Suppressor macrophage treated with lipopolysaccharide for 1 hour (primary cell): ENCODE data around the gene CKB.
"Not testable (repeated sequence)": the region's sequence is repeated elsewhere in the genome, so short reads cannot be mapped to it uniquely, and the experiment has no call there.

ENCODE experiments used
- DNase-seq, 3 donors: peaks; one replicate each; pipeline ENCODE4 v3.0.0-alpha.2; 2020 to 2022

Gene CKB

DNA sequence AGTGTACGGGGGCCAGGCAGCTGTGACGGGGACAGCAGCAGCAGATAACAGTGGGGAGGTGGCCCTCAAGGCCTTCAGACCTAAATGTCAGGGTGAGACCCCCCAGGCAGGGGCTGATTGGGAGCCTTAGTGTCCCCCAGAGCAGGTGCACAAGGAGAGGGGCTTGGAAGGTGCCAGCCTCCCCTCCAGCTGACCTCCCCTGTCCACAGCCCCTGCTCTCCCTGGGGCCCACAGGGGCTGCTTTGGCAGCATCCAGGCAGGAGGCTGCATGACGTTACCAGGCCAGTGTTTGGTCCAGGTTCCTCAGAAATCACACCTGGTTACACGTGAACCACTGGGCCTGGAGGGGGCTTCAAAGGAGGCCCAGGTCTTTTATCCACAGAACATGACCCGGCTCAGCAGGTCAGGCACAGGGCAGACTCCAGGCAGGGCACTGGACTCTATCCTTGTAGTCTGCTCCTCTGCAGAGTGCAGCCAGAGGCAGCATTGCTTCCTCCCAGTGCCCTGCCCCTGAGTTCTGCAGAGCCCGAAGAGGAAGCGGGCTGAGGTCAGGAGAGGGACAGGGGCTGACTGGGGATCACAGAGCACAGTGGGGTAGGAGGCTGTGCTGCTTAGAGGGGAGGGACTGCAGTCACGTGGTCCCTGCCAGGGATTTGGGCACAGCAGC lies 3.8 kb upstream of the CKB start:
- DNase-seq, result peak; percentile 59 to 77 (median 70)

DNA sequence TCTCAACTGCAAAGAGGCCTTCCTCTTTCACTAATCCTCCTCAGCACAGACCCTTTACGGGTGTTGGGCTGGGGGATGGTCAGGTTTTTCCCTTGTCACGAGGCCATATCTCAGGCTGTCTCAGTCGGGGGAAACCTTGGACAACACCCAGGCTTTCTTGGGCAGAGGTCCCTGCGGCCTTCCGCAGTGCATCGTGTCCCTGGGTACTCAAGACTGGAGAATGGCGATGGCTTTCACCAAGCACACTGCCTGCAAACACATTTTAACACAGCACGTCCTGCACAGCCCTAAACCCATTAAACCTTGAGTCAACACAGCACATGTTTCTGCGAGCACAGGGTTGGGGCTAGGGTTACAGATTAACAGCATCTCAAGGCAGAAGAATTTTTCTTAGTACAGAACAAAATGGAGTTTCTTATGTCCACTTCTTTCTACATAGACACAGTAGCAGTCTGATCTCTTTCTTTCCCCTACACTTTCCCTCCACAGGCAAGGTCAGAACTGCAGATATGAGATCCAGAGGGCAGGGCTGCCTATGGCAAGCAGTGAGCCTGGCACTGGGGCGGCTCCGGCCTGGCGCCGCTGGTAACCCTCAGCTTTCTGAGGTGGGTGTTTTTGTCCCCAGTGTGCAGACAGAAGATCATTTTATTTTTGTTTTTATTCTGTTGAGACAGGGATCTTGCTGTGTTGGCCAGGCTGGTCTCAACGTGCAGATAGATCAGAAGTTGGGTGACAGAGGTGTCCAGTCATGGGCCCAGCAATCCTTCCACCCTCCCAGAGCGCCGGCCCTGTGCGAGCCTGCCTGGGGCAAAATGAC lies 3.0 kb upstream of the CKB start:
- DNase-seq, result not testable (repeated sequence)

DNA sequence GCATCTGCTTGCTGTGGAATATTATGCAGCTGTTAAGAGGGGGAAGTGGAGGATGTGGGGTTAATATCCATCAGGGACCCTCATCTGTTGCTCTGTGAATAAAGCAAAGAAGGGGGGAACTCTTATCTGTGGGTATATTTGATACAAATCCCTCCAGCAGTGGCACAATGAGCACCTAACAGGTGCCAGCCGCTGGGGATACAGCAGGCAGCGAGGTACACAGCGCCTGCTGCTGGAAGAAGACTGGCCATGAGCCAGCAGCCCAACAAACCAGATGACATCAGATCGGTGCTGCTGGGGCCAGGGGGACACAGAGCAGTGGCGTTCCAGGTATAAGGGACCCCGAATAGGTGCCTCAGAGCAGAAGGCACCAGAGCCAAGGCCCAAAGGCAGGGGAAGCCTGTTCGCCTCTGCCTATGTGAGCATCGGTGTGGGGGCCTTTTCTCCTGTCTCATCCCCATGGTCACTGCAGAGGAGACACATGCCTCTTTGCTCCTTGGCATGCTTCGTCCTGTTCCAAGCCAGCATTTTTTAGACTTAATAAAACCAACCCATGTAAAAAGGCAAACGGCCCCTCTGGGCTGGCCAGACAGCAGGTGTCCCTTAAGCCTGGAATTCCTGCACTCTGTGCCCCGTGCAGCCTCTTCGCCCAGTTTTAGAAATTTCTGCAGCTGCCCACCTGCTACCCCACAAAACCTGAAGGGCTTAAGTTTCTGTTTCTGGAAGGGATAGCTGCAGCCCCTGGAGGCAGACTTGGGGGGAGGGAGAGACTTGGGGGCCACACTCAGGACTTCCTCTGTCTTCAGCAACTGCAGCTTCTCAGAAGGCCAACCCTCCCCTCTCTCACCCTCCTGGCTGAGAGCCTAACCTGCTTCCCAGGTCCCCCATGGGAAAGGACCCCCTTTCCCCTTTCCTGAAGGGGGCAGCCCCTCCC lies 1.6 kb upstream of the CKB start:
- DNase-seq, result no peak

DNA sequence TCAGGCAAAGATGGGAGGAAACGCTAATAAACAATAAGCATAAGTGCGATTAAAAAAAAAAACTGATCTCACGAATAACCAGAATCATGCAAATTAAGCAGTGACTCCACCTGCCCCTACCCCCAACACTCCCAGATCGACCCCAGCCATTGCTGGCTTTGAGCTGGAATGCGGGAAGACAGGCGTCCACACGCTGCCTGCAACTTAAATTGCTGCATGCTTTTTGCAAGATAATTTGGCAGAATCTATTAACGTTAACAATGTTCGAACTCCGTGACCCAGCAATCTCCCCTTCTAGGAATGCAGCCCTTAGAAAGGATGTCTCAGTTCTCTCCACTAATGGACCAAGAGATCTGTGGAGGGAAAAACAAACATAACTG lies 935 bp upstream of the CKB start:
- DNase-seq, result no peak

DNA sequence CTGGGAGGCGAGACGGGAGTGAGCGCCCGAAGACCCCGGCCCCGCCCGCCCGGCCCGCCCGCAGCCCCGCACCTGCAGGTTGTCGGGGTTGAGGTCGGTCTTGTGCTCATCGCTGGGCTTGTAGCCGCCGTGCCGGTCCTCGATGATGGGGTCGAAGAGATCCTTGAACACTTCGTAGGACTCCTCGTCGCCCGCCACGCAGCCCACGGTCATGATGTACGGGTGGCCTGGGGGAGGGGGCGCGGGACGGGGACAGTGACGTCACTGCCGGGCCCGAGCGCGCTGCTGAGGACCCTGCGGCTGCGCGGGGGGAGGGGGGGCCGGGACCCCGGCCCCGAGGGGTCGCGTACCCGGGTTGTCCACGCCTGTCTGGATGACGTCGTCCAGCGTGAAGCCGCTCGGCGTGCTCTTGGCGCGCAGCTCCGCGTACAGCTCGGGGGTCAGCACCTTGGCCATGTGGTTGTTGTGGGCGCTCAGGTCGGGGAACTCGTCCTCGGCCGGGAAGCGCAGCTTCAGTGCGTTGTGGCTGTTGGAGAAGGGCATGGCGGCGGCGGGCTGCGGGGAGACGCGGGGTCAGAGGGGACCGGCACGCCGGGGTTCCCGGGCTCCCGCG lies 573 bp downstream of the CKB start:
- DNase-seq, result peak in 1 of 3 donors; percentile 57

DNA sequence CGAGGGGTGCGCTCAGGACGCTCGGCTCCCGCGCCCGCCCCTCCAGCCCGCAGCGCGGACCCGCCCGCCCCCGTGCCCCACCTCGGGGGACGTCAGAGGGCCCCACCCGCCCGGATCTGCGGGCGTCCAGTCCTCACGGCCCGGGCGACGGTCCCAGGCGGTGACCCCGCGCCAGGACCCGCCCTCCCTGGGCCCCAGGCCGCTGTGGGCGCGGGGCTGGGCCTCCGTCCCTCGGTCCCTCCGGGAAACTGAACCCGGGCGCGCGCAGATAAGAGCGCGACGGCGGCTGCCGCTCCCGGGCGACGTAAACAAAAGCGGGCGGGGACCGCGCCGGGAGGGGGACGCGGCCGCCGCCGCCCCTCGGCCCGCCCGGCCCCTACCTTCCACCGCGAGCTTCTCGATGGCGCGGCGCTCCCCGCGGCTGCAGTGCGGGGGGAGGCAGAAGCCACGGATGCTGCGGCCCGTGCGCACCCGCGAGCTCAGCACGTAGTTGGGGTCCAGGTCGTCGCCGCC lies 1.1 kb downstream of the CKB start:
- DNase-seq, result no peak

DNA sequence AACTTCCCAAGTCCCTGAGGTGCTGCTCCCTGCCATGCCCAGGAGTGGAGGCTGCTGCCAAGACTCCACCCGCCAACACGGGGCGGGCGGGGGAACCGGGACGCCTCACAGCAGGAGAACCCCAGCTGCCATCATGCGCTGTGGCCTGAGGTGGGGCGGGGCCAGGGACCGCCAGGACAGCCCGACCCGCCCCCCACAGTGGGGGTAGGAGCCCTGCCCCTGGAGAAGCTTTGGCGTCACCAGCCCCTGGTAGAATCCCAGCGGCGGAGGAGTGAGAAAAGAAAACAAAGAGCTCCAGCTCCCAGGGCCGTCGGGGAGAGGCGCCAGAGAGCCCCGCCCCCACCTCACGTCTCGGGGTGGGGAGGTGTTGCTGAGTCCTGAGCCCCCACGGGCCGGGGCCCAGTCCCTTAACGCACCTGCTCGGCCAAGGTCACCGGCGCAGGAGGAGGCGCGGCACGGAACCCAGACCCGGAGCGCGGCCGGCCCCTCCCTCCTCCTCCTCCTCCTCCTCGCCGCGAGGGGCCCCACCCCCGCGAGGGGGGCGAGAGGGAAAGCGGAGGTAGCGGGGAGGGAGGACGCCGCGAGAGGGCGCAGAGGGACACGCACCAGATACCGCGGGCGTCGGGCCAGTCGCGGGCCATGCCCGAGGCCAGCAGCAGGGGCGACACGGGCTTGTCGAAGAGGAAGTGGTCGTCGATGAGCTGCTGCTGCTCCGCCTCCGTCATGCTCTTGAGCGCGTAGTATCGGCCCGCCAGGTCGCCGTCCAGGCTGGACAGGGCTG lies 1.8 kb downstream of the CKB start:
- peak; percentile 87 to 96 (median 92) for DNase-seq

DNA sequence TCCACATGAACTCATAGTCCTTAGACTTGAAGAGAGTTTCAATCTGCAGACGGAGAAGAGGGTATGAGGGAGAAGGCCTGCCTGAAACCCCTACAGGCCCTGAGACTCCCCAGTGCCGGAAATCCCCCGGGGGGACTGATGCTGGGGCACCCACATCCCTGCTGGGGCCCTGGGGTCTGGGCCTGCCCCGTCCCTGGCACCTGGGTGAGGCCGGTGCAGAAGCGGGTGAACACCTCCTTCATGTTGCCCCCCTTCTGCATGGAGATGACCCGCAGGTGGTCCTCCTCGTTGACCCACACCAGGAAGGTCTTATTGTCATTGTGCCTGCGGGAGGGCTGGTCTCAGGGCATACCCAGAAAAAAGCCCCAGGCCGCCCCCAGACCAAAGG lies 2.4 kb downstream of the CKB start:
- peak in 1 of 3 donors; percentile 39 for DNase-seq

DNA sequence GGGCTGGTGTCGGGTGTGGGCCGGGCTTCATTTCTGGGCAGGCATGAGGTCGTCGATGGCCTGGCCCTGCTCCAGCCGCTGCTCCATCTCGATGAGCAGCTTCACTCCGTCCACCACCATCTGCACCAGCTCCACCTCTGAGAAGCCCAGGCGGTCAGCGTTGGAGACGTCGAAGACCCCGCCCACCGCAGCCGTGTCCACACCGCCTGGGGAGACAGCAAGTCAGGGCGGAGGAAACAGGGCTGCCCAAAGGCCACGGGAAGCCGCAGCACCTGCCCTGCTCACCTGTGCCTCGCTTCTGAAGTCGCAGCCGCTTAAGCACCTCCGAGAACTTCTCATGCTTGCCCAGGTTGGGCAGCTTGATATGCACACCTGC lies 2.8 kb downstream of the CKB start:
- no peak for DNase-seq

DNA sequence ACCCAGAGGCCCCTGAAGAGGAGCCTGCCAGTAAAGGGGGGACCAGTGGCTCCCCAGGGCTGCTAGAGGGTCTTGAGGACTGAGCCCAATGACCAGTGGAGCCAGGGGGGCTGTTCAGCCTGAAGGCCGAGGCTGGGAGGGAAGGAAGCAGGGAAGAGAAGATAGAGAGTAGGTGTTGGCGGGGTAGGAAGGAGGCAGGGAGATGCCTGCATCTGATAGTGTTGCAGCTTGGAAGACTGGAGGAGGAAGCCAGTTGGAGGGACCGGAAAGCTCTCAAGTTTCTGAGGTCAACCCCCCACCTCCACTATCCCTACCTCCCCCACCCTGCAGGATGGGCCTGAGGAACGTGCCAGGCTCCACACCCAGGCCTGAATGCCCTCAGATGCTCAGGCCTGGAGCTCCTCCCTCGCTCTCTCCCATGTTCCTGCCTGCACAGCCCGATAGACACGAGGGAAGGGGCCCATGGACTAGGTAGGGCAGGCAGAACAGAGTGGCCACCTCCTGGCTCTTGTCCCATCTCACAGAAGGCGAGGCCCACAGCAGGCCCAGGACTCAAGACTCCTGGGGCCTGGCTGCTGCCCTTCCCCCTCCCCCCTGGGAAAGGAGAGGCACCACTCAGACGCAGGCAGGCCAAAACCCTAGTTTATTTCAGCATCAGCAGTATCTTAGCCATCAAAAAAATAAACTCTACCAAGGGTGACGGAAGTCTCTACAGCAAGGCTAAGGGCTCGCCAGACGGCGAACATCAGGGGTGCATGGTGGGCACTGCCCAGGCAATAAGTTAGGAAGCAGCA lies 3.4 kb downstream of the CKB start:
- peak in 1 of 3 donors; percentile 41 for DNase-seq

DNA sequence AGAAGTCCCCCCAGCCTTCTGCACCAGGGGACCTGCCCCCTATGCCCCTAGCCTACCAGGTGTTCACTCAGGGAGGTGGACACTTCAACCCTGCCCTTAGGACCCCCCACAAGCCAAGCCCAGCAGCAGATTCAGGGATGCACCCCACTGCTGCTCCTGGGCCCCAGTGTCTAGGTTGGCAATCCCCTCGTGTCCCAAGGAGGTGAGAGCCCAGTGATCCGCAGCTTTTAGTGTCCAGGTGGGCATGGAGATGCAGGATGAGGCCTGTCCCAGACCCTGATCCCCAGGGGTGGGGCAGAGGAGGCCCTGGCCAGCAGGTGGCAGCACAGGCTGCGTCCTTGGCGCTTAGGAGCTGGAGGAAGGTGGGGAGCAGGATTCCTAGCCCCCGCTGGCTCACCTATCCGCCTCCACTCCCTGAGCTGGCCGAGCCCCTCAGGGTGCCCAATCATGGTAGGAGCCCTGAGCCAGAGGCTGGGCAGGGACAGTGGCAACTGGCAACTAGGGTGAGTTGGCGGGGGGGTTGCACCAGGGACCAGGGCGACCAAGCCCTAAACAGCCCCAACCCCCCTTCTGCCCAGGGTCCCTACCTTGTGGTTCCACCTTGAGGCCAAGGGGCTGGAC lies 4.1 kb downstream of the CKB start:
- DNase-seq, result peak; percentile 55 to 79 (median 61)

DNA sequence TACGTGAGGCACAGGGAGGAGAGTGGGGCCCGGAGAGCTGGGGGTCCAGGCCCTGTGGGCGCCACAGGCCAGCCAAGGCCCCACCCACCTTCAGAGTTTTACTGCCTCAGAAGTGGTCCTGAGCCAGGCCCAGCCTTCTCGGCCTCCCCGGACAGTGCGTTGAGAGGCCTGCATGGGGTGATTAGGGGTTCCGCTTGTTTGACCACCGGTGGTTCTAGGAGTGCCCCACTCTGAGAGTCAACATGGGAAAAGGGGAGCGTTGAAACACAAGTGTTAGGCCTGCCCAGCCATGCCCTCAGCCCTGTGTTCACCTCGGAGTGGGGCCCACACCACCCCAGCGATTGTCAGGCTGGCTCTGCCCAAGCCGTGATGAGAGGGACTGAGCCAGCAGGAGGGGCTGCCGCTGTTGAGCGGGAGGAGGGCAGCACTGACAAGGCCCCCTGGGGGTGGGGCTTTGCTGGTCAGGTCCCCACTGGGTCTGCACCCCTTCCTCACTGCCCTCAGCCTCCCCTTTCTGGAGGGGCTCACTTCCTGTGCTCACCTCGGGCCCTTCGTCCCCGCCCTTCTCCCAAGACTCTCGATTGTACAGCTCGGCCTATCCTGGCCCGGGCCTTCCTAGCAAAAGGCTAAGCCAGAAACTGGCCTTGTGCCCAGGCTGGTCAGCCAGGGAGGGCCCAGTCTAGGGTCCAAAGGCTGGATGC lies 4.8 kb downstream of the CKB start:
- DNase-seq, result no peak

DNA sequence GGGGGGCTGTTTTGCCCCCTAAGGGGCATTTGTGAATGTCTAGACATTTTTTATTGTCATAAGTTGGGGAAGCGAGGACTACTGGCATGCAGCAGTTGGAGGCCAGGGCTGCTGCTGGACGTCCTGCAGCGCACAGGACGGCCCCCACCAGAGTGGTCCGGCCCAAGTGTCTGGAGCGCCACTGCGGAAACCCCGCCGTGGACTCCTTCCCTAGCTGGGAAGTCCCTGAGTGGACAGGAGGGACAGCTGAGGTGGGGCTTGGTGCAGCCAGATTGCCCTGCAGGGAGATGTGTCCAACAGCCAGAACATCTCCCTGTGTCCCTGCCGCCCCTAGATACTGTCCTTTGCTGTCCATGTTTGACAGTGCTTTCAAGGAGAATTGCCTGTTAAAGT lies 5.5 kb downstream of the CKB start:
- DNase-seq, result peak in 1 of 3 donors; percentile 28

DNA sequence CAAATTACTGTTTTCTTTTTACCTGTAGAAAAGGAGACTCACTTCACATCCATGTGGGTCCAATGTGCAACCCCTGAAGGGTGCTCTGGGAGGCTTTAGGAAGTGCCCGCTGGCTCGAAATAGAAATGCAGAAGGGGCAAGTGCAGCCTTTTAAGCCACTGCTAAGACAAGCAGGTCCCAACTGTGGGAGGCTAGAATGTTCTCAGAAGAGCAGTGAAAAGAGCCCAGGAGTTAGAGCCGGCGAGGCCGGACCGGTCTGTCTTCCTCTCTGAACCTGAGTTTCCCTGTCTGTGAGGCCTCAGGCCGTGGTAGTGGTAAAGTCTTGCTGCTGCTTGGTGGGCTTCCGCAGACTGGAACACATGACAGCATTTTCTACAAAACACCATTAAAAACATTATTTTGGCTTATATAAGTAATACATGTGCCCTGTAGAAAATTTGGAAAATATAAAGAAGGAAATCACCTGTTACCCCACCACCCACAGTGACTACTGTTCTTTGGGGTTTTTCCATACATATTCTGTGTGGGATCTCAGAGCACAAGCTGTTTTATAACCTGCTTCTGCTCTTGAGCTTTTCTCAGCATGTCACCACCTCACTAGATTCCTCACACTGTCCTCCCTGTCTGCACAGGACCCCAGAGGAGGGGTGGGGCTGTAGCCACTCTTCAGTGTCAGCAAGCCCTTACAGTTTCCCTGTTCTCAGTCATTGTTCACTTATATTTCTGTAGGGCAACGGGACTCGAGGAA lies 6.0 kb downstream of the CKB start:
- DNase-seq, result peak in 1 of 3 donors; percentile 34

DNA sequence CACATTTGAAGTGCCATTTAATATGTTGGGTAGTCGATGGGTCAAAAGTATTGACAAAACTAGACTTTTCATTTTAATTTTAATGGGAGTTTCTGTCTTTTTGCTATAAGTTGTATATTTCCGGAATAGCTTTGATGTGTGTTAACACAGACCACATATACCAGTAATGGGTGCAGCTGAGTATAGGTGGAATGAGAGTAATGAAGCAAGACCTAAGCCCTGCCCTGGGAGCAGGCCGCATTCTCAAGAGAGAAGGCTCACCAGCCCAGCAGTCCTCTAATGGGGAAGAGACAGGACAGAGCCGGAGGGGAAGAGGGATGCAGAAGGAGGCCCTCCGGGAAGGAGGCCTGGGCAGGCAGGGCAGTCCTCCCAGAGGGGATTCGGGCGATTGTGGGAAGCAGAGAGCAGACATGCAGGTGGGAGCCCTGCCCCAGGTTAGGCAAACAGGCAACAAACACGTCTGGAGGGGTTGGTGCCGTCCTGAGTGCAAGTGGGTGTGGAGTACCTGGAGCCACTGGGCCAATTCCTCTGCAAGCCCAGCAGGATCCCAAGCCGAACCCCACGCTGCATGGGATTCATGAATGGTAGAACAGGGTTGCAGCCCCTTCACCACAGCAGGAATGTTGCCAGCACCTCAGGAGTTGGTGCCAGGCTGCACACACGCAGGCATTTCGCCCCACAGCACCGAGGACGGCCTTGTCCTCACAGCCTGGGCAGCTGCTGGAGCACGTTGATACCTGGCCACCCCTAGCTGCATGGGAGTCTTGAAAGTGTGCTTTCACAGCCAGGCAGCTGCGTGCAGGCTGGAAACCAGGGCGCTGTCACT lies 7.8 kb downstream of the CKB start:
- no peak for DNase-seq

DNA sequence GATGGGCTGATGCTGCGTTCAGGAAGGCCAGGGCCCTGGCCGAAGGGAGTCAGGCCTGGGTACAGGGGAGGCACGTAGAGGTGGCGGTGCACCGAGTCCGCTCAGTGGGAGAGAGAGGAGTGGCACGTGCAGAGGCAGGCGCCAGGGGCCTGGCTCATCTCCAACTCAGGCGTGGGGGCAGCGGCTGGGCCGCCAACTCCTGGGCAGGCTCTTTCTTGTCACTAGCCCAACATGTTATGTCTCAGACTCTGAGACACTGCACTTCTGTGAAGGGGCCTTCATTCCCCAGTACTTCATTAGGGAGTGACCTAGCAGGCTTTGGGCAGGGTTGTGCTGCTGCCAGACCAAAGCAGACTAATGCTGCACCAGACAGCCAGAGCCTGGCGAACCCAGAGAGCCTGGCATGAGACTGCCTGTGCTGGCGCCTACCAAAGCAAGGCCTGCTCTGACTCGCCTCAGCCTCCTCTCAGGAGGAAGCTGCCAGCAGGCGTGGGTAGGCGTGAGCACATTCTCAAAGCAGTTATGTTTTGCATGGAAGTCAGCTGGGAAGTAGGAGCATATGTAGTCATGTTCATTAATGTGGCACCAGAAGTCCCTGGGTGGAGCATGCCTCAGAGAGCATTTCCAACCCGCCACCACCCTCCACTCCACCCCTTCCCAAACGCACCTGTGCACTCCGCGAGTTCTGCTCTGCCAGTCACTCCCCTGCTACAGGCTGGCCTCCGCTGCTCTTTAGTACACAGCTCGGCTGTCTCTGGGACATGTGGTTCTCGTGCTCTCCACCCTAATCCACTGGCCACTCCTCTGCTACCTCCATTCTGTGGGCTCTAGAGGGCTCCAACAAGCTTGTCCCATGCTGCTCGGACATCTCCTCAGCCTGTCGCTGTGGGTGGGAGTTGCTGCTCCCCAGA lies 9.7 kb downstream of the CKB start:
- peak; percentile 62 to 80 (median 75) for DNase-seq

DNA sequence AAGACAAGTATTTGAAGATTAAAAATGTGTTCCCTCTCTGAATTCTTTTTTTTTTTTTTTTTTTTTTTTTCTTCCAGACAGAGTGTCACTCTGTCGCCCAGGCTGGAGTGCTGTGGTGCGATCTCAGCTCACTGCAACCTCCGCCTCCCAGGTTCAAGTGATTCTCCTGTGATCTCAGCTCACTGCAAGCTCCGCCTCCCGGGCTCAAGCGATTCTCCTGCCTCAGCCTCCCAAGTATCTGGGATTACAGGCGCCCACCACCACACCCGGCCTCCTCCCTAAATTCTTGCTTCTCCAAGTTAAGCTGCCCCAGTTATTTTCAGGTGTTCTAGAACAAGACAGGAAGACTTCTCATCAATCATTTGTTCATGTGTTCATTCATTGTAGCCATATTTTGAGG lies 10.4 kb downstream of the CKB start:
- DNase-seq, result not testable (repeated sequence)
